GM12878 (cell line): ENCODE measurements around the gene RECK. TPM values are rescaled to one million over a fixed set of nuclear protein-coding genes. Genes with fewer than 3 reads are reported as not detected.

Experiments
- ATAC-seq: fragments of 200-7000 bp; cut with Tn5 transposase; 3 replicates; pipeline ENCODE4 v1.9.1; 2020; ENCODE audit warnings: mild to moderate bottlenecking, moderate library complexity
- BruUV-seq: library from RNA; stranded (reverse); fragments of 400-500 nt; replicated peaks from 2 replicates; lab custom pipeline; 2021; lab: Mats Ljungman, UMichigan
- CTCF ChIA-PET: fragments of 300-600 bp; sonication (Branson Sonifier 250); formaldehyde crosslinking; extraction: SDS; loops from one replicate; lab custom pipeline; 2021; ENCODE audit warnings: inconsistent platforms; lab: Yijun Ruan, JAX
- POLR2A ChIA-PET: fragments of 350-600 bp; formaldehyde crosslinking; extraction: SDS; loops from one replicate; lab custom pipeline; 2021; ENCODE audit warnings: inconsistent platforms; lab: Charles Lee
- RAD21 ChIA-PET: fragments of 300-600 bp; sonication (Branson Sonifier 250); formaldehyde crosslinking; loops from one replicate; lab custom pipeline; 2023; ENCODE audit warnings: antibody characterized with exemption; ENCODE audit not compliant: unreplicated experiment; lab: Charles Lee
- SMC1A ChIA-PET: fragments of 300-600 bp; sonication (Branson Sonifier 250); formaldehyde crosslinking; loops from one replicate; lab custom pipeline; 2023; ENCODE audit not compliant: unreplicated experiment, uncharacterized antibody; lab: Charles Lee
- DNase-seq: peaks from one replicate; pipeline ENCODE4 v3.0.0-alpha.2; 2011; ENCODE audit warnings: low read depth, low spot score
- FAIRE-seq: peaks from 3 replicates; lab custom pipeline; 2011; peaks lifted over from hg19 to GRCh38; lab: Jason Lieb, UNC
- H2AFZ ChIP-seq: 2 replicates; pipeline ENCODE4 v1.6.0; 2011; ENCODE audit warnings: low read depth, low read length, control low read depth; ENCODE audit not compliant: control insufficient read depth
- H3K27ac ChIP-seq: 2 replicates; pipeline ENCODE4 v1.5.1; 2011; ENCODE audit warnings: control low read depth; ENCODE audit not compliant: control insufficient read depth, insufficient read depth
- H3K27me3 ChIP-seq, 2 experiments: replicated peaks in 1 of 2; 2 replicates each; pipeline versions ENCODE4 v1.6.0 to v1.6.1; 2011; ENCODE audit warnings: low read length in 1 of 2; ENCODE audit not compliant: control insufficient read depth in 2 of 2, insufficient read depth in 2 of 2
- H3K36me3 ChIP-seq, 2 experiments: 2 replicates each; pipeline ENCODE4 v1.5.1; 2011; ENCODE audit warnings: low read length in 1 of 2; ENCODE audit not compliant: control insufficient read depth in 2 of 2, insufficient read depth in 2 of 2
- H3K4me1 ChIP-seq: 2 replicates; pipeline ENCODE4 v1.6.1; 2011; ENCODE audit warnings: mild to moderate bottlenecking, low read length, moderate library complexity, mixed read lengths; ENCODE audit not compliant: control insufficient read depth, insufficient read depth
- H3K4me2 ChIP-seq: 2 replicates; pipeline ENCODE4 v1.6.0; 2011; ENCODE audit warnings: control low read depth; ENCODE audit not compliant: control insufficient read depth, insufficient read depth
- H3K4me3 ChIP-seq: fragments of 200-600 bp; sonication (generic); 2 replicates; pipeline ENCODE4 v1.5.1; 2016
- H3K79me2 ChIP-seq: 2 replicates; pipeline ENCODE4 v1.6.0; 2011; ENCODE audit warnings: low read length; ENCODE audit not compliant: control insufficient read depth, insufficient read depth
- H3K9ac ChIP-seq: 2 replicates; pipeline ENCODE4 v1.8.0; 2011; ENCODE audit warnings: low read length, control low read depth, mixed read lengths; ENCODE audit not compliant: control insufficient read depth, insufficient read depth
- H3K9me3 ChIP-seq: replicated peaks from 3 replicates; pipeline ENCODE4 v1.5.1; 2011; ENCODE audit warnings: mild to moderate bottlenecking, low read length; ENCODE audit not compliant: control insufficient read depth, insufficient read depth
- H4K20me1 ChIP-seq: 2 replicates; pipeline ENCODE4 v1.6.0; 2011; ENCODE audit not compliant: control insufficient read depth, insufficient read depth
- BACH1 ChIP-seq: fragments of 450-650 bp; IDR thresholded peaks from 2 replicates; pipeline ENCODE4 v1.6.1; 2017; ENCODE audit warnings: mild to moderate bottlenecking, borderline replicate concordance
- ETV6 ChIP-seq, 2 experiments: fragments of 450-650 bp in 1 of 2; IDR thresholded peaks in 1 of 2; conservative IDR thresholded peaks in 1 of 2; 2 replicates each; pipeline ENCODE4 v1.6.1; 2014; ENCODE audit warnings: antibody characterized with exemption in 1 of 2, borderline replicate concordance in 1 of 2, low read depth in 1 of 2, mild to moderate bottlenecking in 1 of 2, moderate library complexity in 1 of 2
- EZH2 ChIP-seq: IDR thresholded peaks from 2 replicates; pipeline ENCODE4 v1.6.1; 2012; ENCODE audit warnings: low read depth, mild to moderate bottlenecking, control low read depth, inconsistent platforms, low read length, borderline replicate concordance; ENCODE audit not compliant: control insufficient read depth
- HDAC2 ChIP-seq: fragments of 200-600 bp; sonication (generic); IDR thresholded peaks from 2 replicates; pipeline ENCODE4 v1.6.1; 2017
- MYB ChIP-seq: fragments of 150-350 bp; IDR thresholded peaks from 2 replicates; pipeline ENCODE4 v1.6.1; 2014; ENCODE audit warnings: mild to moderate bottlenecking, low read depth, low read length, borderline replicate concordance
- NFIC ChIP-seq: IDR thresholded peaks from 2 replicates; pipeline ENCODE4 v1.6.1; 2012; ENCODE audit warnings: low read depth, mild to moderate bottlenecking, inconsistent platforms, low read length, moderate library complexity
- SMAD5 ChIP-seq: IDR thresholded peaks from 2 replicates; pipeline ENCODE4 v1.6.1; 2016; ENCODE audit warnings: antibody characterized with exemption, low read depth
- TBL1XR1 ChIP-seq: IDR thresholded peaks from 2 replicates; pipeline ENCODE4 v1.6.1; 2012; ENCODE audit warnings: low read depth, low read length, improper control_type of control experiment
- ZNF217 ChIP-seq: fragments of 450-650 bp; IDR thresholded peaks from 2 replicates; pipeline ENCODE4 v1.6.1; 2017; ENCODE audit warnings: antibody characterized with exemption, mild to moderate bottlenecking
- ZNF274 ChIP-seq: IDR thresholded peaks from one replicate; pipeline ENCODE4 v1.8.0; 2011; ENCODE audit not compliant: insufficient read length, insufficient read depth
- WGBS: methylation state at CpG from one replicate; pipeline ENCODE4 v1.1.6; 2016; ENCODE audit warnings: low lambda C conversion rate; ENCODE audit not compliant: insufficient replicate concordance, insufficient coverage; ENCODE audit errors: missing lambda C conversion rate; 5-methylcytosine and 5-hydroxymethylcytosine counted together
- in situ Hi-C: fragments of 300-500 bp; cut with MboI; formaldehyde crosslinking; loops from 9 replicates; pipeline ENCODE4 v1.14.3; 2018; ENCODE audit warnings: mixed read lengths
- intact Hi-C: fragments of 100-400 bp; cut with micrococcal nuclease; formaldehyde crosslinking; loops from one replicate; pipeline ENCODE4 v1.14.2; 2022; ENCODE audit not compliant: unreplicated experiment
- polyA plus RNA-seq, 11 experiments: library from polyadenylated mRNA; depleted of rRNA in 4 of 11; unstranded in 6 of 11; stranded (reverse) in 5 of 11; fragments of >200 nt; fragmentation: Nextera tagmentation in 4 of 11; fragmentation: Illumina TruSeq in 1 of 11; extraction: Ambion mirVana in 4 of 11; extraction: Trizol in 1 of 11; gene quantifications; 1 replicate in 1 of 11; 2 replicates in 10 of 11; pipeline versions ENCODE4 v1.2.1 to v1.2.3, GENCODE V29; 2011 to 2016; ENCODE audit warnings: inconsistent platforms in 2 of 11, missing spikeins in 2 of 11, low read depth in 1 of 11
- total RNA-seq, 4 experiments: library from RNA; depleted of rRNA in 3 of 4; stranded (reverse); fragments of >200 nt in 3 of 4; fragmentation: Illumina TruSeq in 1 of 4; extraction: Trizol in 1 of 4; gene quantifications; 2 replicates each; pipeline versions ENCODE4 v1.2.1 to v1.2.3, GENCODE V29; 2013 to 2021
- TF ChIP-seq, protein P1 (sequence below): IDR thresholded peaks from 2 replicates; pipeline ENCODE4 v1.6.1; 2012; ENCODE audit warnings: low read depth, low read length, improper control_type of control experiment
- TF ChIP-seq, protein P2 (sequence below): fragments of 450-650 bp; IDR thresholded peaks from 2 replicates; pipeline ENCODE4 v1.6.1; 2014; ENCODE audit warnings: mild to moderate bottlenecking
- TF ChIP-seq, protein P3 (sequence below): fragments of 450-650 bp; formaldehyde crosslinking; IDR thresholded peaks from 2 replicates; pipeline ENCODE4 v1.4.0; 2022; ENCODE audit warnings: mild to moderate bottlenecking, moderate library complexity

The RECK gene
- total and polyA plus RNA-seq, 10 of the 15 experiments (the other 5 are each of a cell fraction or from before 2014, with no cell fraction given), result 0.02 to 0.40 (median 0.13) TPM

DNA sequence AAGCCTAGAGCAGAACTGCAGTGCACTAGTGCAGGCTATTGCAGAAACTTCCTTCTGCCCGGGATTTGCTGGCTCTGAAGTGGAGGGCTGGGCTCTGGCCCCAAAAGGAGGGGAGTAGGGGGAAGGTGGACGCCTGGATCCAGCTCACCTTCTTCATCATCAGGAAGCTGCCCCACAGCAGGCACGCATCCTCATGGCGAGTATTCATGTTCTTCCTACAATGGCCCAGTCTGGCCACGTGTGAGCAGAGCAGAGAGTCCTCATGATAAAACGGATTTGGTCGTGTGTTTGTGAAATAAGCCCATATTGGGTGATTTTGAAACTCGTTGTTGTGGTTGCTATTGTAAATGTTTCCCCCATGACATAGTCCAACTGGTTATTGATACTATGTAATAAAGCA lies 91.6 kb downstream of the RECK start (continued):
- TF ChIP-seq, protein P1, sequence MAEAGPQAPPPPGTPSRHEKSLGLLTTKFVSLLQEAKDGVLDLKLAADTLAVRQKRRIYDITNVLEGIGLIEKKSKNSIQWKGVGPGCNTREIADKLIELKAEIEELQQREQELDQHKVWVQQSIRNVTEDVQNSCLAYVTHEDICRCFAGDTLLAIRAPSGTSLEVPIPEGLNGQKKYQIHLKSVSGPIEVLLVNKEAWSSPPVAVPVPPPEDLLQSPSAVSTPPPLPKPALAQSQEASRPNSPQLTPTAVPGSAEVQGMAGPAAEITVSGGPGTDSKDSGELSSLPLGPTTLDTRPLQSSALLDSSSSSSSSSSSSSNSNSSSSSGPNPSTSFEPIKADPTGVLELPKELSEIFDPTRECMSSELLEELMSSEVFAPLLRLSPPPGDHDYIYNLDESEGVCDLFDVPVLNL, result no peak
- no peak for TF ChIP-seq MYB
- no peak for TF ChIP-seq BACH1
- TF ChIP-seq ZNF217, result no peak
- no peak for TF ChIP-seq ETV6 (conservative IDR thresholded peaks at IDR 0.05 in 1 of 2, IDR thresholded peaks at IDR 0.05 in 1 of 2; ENCODE audit: borderline replicate concordance in 1 of 2, low read depth in 1 of 2)
- no peak for TF ChIP-seq SMAD5
- TF ChIP-seq NFIC, result no peak
- TF ChIP-seq, protein P2, sequence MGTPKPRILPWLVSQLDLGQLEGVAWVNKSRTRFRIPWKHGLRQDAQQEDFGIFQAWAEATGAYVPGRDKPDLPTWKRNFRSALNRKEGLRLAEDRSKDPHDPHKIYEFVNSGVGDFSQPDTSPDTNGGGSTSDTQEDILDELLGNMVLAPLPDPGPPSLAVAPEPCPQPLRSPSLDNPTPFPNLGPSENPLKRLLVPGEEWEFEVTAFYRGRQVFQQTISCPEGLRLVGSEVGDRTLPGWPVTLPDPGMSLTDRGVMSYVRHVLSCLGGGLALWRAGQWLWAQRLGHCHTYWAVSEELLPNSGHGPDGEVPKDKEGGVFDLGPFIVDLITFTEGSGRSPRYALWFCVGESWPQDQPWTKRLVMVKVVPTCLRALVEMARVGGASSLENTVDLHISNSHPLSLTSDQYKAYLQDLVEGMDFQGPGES, result no peak
- TF ChIP-seq TBL1XR1, result no peak

DNA sequence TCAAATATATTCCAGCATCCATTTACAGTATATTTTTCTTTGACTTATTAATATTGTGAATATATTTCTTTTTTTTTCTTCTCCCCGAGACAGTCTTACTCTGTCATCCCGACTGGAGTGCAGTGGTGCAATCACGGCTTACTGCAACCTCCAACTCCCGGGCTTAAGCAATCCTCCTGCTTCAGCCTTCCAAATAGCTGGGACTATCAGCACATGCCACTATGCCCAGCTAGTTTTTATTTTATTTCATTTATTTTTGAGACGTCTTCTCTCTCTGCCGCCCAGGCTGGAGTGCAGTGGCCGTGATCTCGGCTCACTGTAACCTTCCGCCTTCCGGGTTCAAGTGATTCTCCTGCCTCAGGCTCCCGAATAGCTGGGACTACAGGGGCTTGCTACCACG lies 92.4 kb downstream of the RECK start:
- intact Hi-C loops (no loop called here), in situ Hi-C loops (no loop called here)
- FAIRE-seq (no peak), ATAC-seq (no peak), DNase-seq (no peak)
- Histone ChIP-seq H2AFZ (no peak overlapping the region), H3K9ac (no peak overlapping the region), H3K4me1 (no peaks in the 10 kb centered on the region; the same call in 1 of the 2 replicates), H3K36me3 (no peaks in the 10 kb centered on the region), H3K27me3 (no peaks in the 10 kb centered on the region), H3K4me2 (no peak overlapping the region), H3K9me3 (no peaks in the 10 kb centered on the region), H3K79me2 (no peaks in the 10 kb centered on the region), H3K4me3 (no peak overlapping the region), H4K20me1 (no peaks in the 10 kb centered on the region), H3K27ac (no peak overlapping the region)
- RAD21 ChIA-PET, result no interaction called here
- SMC1A ChIA-PET, result no interaction called here
- no peak for TF ChIP-seq HDAC2
- TF ChIP-seq ZNF274, result no peak
- TF ChIP-seq, protein P3, sequence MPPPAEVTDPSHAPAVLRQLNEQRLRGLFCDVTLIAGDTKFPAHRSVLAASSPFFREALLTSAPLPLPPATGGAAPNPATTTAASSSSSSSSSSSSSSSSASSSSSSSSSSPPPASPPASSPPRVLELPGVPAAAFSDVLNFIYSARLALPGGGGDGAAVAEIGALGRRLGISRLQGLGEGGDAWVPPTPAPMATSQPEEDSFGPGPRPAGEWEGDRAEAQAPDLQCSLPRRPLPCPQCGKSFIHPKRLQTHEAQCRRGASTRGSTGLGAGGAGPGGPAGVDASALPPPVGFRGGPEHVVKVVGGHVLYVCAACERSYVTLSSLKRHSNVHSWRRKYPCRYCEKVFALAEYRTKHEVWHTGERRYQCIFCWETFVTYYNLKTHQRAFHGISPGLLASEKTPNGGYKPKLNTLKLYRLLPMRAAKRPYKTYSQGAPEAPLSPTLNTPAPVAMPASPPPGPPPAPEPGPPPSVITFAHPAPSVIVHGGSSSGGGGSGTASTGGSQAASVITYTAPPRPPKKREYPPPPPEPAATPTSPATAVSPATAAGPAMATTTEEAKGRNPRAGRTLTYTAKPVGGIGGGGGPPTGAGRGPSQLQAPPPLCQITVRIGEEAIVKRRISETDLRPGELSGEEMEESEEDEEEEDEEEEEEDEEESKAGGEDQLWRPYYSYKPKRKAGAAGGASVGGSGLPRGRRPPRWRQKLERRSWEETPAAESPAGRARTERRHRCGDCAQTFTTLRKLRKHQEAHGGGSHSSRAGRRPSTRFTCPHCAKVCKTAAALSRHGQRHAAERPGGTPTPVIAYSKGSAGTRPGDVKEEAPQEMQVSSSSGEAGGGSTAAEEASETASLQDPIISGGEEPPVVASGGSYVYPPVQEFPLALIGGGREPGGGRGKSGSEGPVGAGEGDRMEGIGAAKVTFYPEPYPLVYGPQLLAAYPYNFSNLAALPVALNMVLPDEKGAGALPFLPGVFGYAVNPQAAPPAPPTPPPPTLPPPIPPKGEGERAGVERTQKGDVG (CRISPR knock-in tag), result no peak
- TF ChIP-seq EZH2, result no peak
- WGBS, result 90% methylated on average over 12 of the region's 12 CpGs
- CTCF ChIA-PET, result no interaction called here
- POLR2A ChIA-PET, result no interaction called here
- BruUV-seq, result no TSS peak
